GM18868 (cell line): ENCODE measurements around the gene USH2A.
"Not testable (repeated sequence)": the region's sequence is repeated elsewhere in the genome, so short reads cannot be mapped to it uniquely, and the experiment has no call there.

Experiments
- ATAC-seq: cut with Tn5 transposase; IDR thresholded peaks from one replicate; pipeline ENCODE4 v1.9.1; 2021; ENCODE audit warnings: mild to moderate bottlenecking, moderate library complexity; ENCODE audit not compliant: unreplicated experiment

USH2A gene

GRCh38 chr1:216207154-216207553, 216.1 kb downstream of the USH2A start:
- ATAC-seq, result no peak

GRCh38 chr1:216205176-216205575, 218.1 kb downstream of the USH2A start:
- no peak for ATAC-seq

GRCh38 chr1:216201946-216202345, 221.3 kb downstream of the USH2A start:
- ATAC-seq, result no peak

GRCh38 chr1:216200941-216201340, 222.3 kb downstream of the USH2A start:
- ATAC-seq, result no peak

- ATAC-seq, result no peak
These were observed 228.5 kb downstream of the USH2A start for GRCh38 chr1:216194721-216195120.

- ATAC-seq, result peak; percentile 51
These were observed 229.3 kb downstream of the USH2A start for GRCh38 chr1:216193839-216194443.

- no peak for ATAC-seq
These were observed 232.8 kb downstream of the USH2A start for GRCh38 chr1:216190438-216190837.

GRCh38 chr1:216186816-216187215, 236.4 kb downstream of the USH2A start:
- ATAC-seq, result peak; percentile 43

DNA sequence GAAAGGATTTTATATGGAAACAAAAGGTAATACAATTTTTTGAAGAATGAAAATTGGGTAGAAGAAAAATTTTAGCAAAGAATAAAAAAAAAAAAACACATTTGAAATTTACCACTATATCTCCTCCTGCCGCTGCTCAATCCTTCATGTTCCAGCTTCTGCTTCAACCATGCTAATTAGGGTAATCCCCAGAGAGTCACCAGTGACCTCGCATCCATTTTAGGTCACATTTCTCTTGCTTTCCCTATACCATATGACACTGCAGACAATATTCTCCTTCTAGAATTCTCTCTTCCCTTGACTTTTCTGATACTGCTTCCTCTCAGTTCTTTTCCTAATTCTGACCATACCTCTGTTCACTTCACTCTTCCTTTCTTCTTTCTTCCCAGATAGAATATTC, 237.1 kb downstream of the USH2A start:
- no peak for ATAC-seq

- ATAC-seq, result no peak
These were observed 239.0 kb downstream of the USH2A start for GRCh38 chr1:216184126-216184680.

DNA sequence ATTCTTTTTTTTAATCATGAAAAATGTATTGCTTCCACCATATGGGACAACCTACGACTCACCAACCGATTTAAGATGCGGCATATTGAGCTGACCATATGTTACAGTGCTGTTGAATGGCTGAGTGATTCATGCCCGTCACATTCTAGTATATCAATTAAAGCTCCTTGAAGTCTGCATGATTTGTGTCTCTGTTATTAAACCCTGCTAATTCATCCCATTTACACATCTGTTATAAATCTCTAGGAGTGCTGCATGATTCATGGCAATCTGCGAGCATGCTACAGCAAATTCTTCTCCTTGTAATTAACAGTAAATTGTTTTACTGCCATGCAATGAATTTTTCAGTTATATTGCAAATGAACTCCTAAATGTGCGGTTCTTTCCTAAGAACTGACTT, 239.8 kb downstream of the USH2A start:
- no peak for ATAC-seq

DNA sequence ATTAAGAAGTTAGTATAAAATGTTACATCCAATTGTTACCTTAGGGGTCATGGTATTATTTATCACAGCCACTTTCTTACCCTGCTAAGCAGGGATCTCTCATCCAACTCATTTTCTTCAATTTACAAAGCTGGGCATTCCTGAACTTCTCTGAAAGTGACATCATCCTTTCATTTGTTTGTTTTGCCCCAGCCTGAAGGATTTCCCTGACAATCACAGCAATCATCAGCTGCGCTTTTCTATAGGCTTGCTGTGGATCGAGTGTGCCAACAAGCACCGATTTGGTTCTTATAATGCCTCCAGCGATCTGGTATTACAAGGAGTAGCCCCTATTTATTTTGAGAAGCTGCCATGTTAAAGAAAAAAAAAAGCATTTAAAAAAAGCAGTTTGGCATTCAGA, 240.2 kb downstream of the USH2A start:
- no peak for ATAC-seq

DNA sequence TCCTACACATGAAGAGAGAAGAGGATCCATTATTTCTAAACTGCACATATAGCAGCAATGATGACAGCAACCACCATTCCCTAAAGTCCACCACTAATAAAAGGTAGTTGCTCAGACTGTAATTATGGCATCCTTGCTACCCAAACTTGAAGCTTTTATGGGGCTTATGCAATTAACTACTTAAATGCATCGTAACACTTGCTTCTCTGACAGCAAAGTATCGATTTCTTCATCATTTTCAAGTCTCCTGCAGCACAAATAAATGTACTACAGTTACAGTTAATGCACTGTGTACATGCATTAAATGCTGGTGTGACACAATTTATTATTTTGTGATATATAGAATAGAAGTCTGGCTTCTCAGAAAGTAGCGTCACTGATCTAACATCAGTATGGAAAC, 241.7 kb downstream of the USH2A start:
- ATAC-seq, result no peak

DNA sequence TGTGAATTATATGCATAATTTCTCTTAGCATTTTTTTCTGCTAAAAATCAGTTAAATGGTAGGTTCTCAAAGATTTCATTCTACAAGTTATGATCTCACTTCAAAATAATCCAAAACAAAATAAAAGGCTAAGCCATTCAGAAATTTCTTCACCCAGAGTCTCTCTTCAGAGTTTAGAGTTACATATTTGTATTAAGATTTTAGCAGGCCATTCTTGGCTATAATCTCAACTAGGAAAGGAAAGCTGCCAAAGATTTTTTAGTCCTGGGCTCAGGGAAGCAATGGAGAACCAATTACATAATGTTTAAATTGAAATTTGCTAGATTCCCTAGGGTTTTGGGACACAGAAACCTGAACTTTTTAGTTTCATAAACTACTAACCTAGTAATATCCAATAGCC, 245.0 kb downstream of the USH2A start:
- no peak for ATAC-seq

- no peak for ATAC-seq
These were observed 246.3 kb downstream of the USH2A start for GRCh38 chr1:216176970-216177369.

GRCh38 chr1:216175714-216176113, 247.5 kb downstream of the USH2A start:
- ATAC-seq, result no peak

DNA sequence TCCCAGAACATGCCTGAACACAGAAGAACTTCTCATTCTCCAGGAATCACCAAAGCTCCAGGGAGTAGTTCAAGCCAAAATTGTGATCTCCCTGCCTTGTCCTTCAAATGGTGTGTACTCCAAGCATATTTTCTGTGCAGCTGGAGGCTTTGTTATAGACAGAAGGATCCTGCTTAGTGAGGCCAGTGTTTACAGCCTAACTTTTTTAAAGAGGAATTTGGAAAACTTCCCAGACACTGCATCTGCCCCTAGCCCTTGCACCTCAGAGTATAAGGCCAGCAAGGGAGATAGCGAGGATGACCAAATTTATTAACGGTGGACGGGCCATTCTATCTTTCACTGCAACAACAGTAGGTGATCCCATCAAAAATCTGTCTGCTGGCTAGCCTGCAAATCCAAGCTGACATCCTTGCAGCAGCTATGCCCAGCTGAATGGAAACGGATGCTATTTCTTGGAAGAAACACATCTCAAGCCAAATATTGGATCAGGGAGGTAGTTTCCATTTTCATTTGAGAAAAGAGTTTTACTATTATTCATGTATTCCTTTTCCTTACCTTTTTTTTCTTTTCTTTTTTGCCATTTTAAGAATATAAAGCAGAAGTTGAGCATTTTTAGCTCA, 249.8 kb downstream of the USH2A start:
- no peak for ATAC-seq

- ATAC-seq, result no peak
These were observed 253.9 kb downstream of the USH2A start for GRCh38 chr1:216169351-216169750.

- no peak for ATAC-seq
These were observed 254.7 kb downstream of the USH2A start for GRCh38 chr1:216168546-216168945.

- no peak for ATAC-seq
These were observed 269.2 kb downstream of the USH2A start for GRCh38 chr1:216154063-216154462.

DNA sequence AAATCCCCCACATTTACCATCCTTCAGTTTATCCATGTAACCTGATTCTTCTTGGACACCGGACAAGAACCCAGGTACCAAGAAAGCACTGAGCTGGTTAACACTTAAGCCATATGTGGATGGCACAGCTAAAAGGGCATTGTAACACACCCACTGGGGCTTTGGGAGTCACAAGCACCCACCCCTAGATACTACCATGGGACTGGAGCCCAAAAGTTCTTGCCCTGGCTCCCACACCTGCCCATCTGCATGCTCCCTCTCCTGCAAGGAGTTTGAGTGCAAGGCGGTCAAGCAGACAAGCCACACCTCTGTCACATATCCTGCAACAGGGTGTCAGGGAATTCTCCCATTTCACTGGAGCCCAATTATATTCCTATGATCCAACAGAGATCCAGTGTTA, 270.1 kb downstream of the USH2A start:
- ATAC-seq, result no peak

DNA sequence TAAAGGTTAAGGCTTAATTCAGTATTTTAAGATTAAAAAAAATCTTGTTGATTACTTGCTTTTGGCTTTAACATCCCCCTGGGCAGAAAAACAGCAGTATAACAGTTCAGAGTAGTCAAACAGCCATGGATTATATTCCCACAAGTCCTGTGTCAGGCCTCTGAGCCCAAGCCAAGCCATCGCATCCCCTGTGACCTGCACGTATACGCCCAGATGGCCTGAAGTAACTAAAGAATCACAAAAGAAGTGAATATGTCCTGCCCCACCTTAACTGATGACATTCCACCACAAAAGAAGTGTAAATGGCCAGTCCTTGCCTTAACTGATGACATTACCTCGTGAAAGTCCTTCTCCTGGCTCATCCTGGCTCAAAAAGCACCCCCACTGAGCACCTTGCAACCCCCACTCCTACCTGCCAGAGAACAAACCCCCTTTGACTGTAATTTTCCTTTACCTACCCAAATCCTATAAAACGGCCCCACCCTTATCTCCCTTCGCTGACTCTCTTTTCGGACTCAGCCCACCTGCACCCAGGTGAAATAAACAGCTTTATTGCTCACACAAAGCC, 277.7 kb downstream of the USH2A start:
- not testable (repeated sequence) for ATAC-seq
